Non-pigmented ciliary epithelial cell (primary cell): ENCODE measurements around the gene RPRD1A.
"Not testable (repeated sequence)": the region's sequence is repeated elsewhere in the genome, so short reads cannot be mapped to it uniquely, and the experiment has no call there.

Source experiments
- DNase-seq: peaks from one replicate; pipeline ENCODE4 v3.0.0-alpha.2; 2010; ENCODE audit warnings: low read depth

RPRD1A gene, protein sequence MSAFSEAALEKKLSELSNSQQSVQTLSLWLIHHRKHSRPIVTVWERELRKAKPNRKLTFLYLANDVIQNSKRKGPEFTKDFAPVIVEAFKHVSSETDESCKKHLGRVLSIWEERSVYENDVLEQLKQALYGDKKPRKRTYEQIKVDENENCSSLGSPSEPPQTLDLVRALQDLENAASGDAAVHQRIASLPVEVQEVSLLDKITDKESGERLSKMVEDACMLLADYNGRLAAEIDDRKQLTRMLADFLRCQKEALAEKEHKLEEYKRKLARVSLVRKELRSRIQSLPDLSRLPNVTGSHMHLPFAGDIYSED

DNA sequence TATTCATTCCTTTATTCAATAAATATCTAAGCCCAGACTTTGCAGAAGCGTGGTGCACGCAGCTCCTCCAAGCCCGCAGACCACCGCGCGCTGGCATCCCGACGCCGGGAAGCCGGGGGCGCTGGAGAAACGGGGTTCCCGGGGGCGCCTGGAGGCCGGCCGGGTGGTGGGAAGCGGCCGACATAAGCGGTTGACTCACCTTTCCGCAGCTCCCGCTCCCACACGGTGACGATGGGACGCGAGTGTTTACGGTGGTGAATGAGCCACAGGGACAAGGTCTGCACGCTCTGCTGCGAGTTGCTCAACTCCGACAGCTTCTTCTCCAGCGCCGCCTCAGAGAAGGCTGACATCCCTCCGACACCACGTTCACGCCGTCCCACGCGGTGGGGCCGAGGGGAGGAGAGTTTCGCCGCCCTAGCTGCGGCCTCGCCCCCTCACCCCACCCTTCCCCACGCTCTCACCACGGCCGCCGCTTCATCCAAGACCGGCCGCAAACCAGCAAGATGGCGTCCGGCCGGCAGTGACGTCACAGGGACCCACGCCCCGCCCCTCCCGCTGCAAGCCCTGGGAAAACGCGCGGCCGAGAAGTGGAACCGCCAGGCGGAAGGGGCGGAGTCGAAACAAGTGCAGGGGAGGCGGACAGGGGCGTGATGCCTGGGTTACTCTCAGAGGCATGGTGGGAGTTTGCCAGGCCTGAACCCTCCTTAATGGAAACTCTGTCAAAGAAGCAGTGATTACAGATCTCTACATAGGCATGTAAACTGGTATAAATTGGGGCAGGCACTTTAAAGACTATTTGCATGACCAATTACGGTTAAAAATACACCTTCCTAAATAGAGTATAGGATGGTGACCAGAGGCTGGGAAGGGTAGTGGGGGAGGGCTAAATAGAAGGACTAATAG lies at the start of gene RPRD1A:
Gene RPRD1A (minus strand): TSS at position 505 of the 903 bp plus-strand sequence. CDS start 155 bp downstream, at position 350.
- peak; percentile 57 for DNase-seq

- not testable (repeated sequence) for DNase-seq
Observed at GRCh38 chr18:36116771-36117170, 49.4 kb upstream of the RPRD1A start.

- DNase-seq, result no peak
Observed at GRCh38 chr18:36114738-36115137, 47.4 kb upstream of the RPRD1A start.

DNA sequence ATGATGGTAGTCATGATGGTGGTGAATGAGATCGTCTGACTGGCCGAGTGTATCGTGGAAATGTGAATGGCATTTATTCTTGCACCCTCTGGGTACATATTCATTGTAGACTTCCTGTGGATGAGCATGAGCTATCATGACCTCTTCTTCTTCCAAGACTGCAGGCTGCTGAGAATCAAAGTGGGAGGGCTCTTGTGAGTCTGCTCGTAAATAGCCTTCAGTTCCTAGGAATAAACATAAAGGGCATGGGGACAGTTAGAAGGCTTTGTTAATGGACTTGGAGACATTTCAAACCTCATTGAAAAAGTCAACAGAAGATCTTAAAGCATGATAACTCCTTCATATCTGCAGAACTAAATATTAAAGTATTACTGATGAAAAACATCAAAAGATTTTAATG lies 46.9 kb upstream of the RPRD1A start:
- DNase-seq, result no peak

GRCh38 chr18:36112302-36112701 lies 44.9 kb upstream of the RPRD1A start:
- DNase-seq, result no peak

GRCh38 chr18:36109737-36110136 lies 42.4 kb upstream of the RPRD1A start:
- DNase-seq, result no peak

DNA sequence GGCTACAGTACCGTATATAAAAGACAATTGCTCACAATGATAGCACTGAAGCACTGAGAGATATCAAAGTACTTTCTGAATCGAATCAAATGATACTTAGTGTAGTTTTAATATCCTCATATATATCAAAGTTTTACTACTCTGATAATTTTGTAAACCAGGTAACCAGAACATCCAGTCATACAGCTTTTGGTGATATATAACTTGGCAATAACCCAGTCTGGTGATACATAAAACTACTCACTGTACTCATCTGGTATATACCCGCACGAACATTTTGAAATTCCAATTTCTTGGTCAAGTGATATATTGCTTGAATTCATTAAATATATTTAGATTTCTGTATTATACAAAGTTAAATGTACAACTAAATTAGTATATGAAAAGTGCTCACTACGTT lies 41.2 kb upstream of the RPRD1A start:
- no peak for DNase-seq

- DNase-seq, result no peak
Observed at GRCh38 chr18:36108196-36108595, 40.8 kb upstream of the RPRD1A start.

- no peak for DNase-seq
Observed at GRCh38 chr18:36107477-36107876, 40.1 kb upstream of the RPRD1A start.

GRCh38 chr18:36104749-36105148 lies 37.4 kb upstream of the RPRD1A start:
- no peak for DNase-seq

DNA sequence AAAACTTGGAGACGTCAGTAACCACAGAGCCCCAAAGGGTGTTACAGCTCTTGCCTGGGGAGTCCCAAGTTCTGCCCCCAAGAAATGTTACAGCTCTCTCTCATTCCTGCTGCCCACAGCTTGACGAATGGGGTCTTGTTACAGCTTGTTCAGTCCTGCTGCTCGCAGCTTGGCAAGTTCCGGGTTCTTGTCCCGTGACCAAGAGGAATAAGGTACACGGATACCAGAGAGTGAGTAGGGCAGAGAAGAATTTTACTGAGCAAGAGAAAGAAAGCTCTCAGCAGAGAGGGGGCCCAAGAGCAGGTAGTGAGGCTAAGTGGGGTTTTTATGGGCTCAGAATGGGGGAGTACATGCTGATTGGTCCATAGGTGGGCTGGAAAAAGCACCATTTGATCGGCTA lies 34.6 kb upstream of the RPRD1A start:
- DNase-seq, result no peak

DNA sequence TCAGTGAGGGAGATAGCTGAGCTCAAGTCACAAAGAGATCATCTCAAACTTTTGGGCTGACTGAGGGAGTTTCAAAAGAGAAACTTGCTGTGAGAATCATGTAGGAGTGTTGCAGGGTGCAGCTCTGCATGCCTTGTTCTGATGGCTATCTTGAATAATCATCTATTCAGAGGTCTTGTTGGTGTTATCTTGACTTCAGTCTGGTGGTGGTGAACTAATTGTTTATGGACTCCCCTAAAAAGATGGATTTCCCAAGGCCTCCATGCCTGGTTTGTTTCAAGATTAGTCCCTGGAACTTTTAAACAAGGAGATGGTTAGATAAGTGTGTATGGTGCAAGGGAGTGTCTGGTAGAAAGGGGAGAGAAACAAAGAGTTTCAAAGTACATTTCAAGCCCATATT lies 32.0 kb upstream of the RPRD1A start:
- DNase-seq, result no peak

GRCh38 chr18:36096955-36097354 lies 29.6 kb upstream of the RPRD1A start:
- DNase-seq, result no peak

- peak; percentile 45 for DNase-seq
Observed at GRCh38 chr18:36095936-36096519, 28.7 kb upstream of the RPRD1A start.

DNA sequence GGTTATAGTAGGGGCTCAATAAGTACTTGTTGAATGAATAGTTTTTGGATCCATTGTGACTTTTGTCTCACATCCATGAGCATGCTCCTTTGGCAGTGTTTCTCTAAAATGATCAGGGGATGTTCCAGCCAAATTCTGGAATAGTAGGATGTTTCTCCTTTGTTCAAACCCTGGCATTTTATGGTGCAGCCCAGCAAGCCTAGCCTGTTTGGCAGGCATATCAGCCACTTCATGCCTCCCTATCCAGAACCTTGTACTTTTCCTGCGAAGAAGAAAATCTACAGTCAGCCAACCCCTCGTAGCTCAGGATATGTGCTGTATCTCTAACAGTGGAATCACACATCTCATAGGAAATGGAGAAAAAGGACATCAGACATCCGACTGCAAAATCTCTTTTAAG lies 27.1 kb upstream of the RPRD1A start:
- no peak for DNase-seq

GRCh38 chr18:36092116-36092515 lies 24.8 kb upstream of the RPRD1A start:
- DNase-seq, result not testable (repeated sequence)

DNA sequence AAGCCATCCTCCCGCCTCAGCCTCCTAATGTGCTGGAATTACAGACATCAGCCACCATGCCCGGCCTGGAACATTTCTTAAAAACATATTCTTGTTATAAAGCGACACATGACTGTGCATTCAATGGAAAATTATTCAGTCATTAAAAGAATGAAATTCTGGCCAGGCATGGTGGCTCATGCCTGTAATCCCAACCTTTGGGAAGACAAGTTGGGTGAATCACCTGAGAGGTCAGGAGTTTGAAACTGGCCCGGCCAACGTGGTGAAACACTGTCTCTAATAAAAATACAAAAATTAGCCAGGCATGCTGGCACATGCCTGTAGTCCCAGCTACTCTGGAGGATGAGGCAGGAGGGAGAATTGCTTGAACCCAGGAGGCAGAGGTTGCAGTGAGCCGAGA lies 21.6 kb upstream of the RPRD1A start:
- DNase-seq, result no peak

GRCh38 chr18:36088256-36088655 lies 20.9 kb upstream of the RPRD1A start:
- no peak for DNase-seq

DNA sequence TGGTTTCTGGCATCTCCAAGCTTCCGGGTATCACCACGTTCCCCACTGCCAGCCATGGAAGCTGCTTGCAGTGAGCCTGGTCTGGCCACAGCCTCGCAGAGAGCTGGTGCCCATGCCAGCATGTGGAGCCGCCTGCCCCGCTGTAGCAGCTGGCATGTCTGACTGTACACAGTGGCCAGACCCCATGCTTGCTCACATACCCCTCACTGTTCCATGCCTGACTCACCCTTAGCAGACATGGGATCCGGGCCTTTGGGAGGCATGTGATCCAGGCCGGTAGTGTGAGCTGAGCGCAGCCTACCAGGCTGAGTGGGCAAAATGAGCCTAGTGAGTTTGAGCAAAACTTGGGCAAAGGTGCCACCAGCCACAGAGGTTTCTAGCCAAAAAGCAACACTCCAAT lies 18.8 kb upstream of the RPRD1A start:
- no peak for DNase-seq

GRCh38 chr18:36085195-36085594 lies 17.8 kb upstream of the RPRD1A start:
- DNase-seq, result no peak

DNA sequence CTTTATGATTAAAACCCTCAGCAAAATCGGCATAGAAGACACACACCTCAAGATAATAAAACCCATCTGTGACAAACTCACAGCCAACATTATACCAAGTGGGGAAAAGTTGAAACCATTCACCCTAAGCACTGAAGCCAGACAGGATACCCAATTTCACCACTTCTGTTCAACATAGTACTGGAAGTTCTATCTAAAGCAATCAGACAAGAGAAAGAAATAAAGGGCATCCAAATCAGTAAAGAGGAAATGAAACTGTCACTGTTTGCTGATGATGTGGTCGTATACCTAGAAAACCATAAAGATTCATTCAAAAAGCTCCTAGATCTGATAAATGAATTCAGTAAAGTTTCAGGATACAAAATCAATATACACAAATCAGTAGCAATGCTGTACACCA lies 16.4 kb upstream of the RPRD1A start:
- DNase-seq, result no peak

GRCh38 chr18:36081118-36081517 lies 13.8 kb upstream of the RPRD1A start:
- DNase-seq, result not testable (repeated sequence)
